H9 (cell line): ENCODE data around the gene PROM1. TPM values are rescaled to one million over a fixed set of nuclear protein-coding genes. Genes with fewer than 3 reads are reported as not detected.
A peak's percentile ranks its signal among the peaks of the same experiment; 100 is the strongest.

Experiments
- DNase-seq: peaks from one replicate; pipeline ENCODE4 v3.0.0-alpha.2; 2017
- H2AFZ ChIP-seq: one replicate; pipeline ENCODE4 v1.6.1; 2013; ENCODE audit warnings: mild to moderate bottlenecking, low read length, control low read depth, moderate library complexity
- H2AK5ac ChIP-seq: 2 replicates; pipeline ENCODE4 v1.6.1; 2013; ENCODE audit warnings: low read length, control low read depth, mixed read lengths; ENCODE audit not compliant: insufficient read length
- H2BK120ac ChIP-seq: one replicate; pipeline ENCODE4 v1.6.1; 2013; ENCODE audit warnings: low read depth, mild to moderate bottlenecking, low read length, control low read depth, inconsistent platforms; ENCODE audit not compliant: poor library complexity, severe bottlenecking
- H2BK12ac ChIP-seq: 2 replicates; pipeline ENCODE4 v1.6.1; 2013; ENCODE audit warnings: low read length, control low read depth, mixed read lengths, low read depth; ENCODE audit not compliant: insufficient read length
- H2BK15ac ChIP-seq: 2 replicates; pipeline ENCODE4 v1.6.1; 2013; ENCODE audit warnings: low read depth, low read length, control low read depth
- H2BK20ac ChIP-seq: one replicate; pipeline ENCODE4 v1.6.1; 2013; ENCODE audit warnings: low read depth, mild to moderate bottlenecking, low read length, control low read depth, inconsistent platforms; ENCODE audit not compliant: poor library complexity, severe bottlenecking
- H2BK5ac ChIP-seq: 2 replicates; pipeline ENCODE4 v1.6.1; 2013; ENCODE audit warnings: low read length, control low read depth, mixed read lengths; ENCODE audit not compliant: insufficient read length
- H3K14ac ChIP-seq: 2 replicates; pipeline ENCODE4 v1.6.1; 2013; ENCODE audit warnings: low read length, control low read depth; ENCODE audit not compliant: insufficient read depth
- H3K18ac ChIP-seq: 2 replicates; pipeline ENCODE4 v1.6.1; 2013; ENCODE audit warnings: low read depth, mild to moderate bottlenecking, mixed read lengths, low read length, control low read depth; ENCODE audit not compliant: insufficient read length
- H3K23ac ChIP-seq: 2 replicates; pipeline ENCODE4 v1.6.1; 2013; ENCODE audit warnings: low read length, control low read depth, mixed read lengths, low read depth; ENCODE audit not compliant: insufficient read length
- H3K23me2 ChIP-seq: 2 replicates; pipeline ENCODE4 v1.6.1; 2013; ENCODE audit warnings: low read depth, mild to moderate bottlenecking, mixed read lengths, low read length, control low read depth; ENCODE audit not compliant: insufficient read length, poor library complexity, severe bottlenecking
- H3K27ac ChIP-seq: 2 replicates; pipeline ENCODE4 v1.5.1; 2013; ENCODE audit warnings: low read length, control low read depth, mixed read lengths, low read depth; ENCODE audit not compliant: insufficient read length
- H3K27me3 ChIP-seq: 2 replicates; pipeline ENCODE4 v1.6.1; 2013; ENCODE audit warnings: low read length, control low read depth, inconsistent platforms; ENCODE audit not compliant: insufficient read depth
- H3K4ac ChIP-seq: 2 replicates; pipeline ENCODE4 v1.6.1; 2013; ENCODE audit warnings: low read depth, mild to moderate bottlenecking, control low read depth, inconsistent platforms, low read length, moderate library complexity
- H3K4me1 ChIP-seq: 2 replicates; pipeline ENCODE4 v1.6.1; 2013; ENCODE audit warnings: low read length, control low read depth, inconsistent platforms; ENCODE audit not compliant: insufficient read depth
- H3K4me2 ChIP-seq: 2 replicates; pipeline ENCODE4 v1.6.1; 2013; ENCODE audit warnings: low read length, control low read depth, mixed read lengths; ENCODE audit not compliant: insufficient read length, insufficient read depth
- H3K56ac ChIP-seq: 2 replicates; pipeline ENCODE4 v1.6.1; 2013; ENCODE audit warnings: low read depth, mild to moderate bottlenecking, mixed read lengths, low read length, control low read depth; ENCODE audit not compliant: insufficient read length
- H3K79me1 ChIP-seq: 2 replicates; pipeline ENCODE4 v1.6.1; 2013; ENCODE audit warnings: low read depth, mild to moderate bottlenecking, moderate library complexity, low read length, control low read depth, inconsistent platforms; ENCODE audit not compliant: insufficient read depth, poor library complexity, severe bottlenecking
- H3K79me2 ChIP-seq: 2 replicates; pipeline ENCODE4 v1.6.1; 2013; ENCODE audit warnings: low read length, control low read depth, inconsistent platforms; ENCODE audit not compliant: insufficient read depth
- H3K9ac ChIP-seq: 2 replicates; pipeline ENCODE4 v1.6.1; 2013; ENCODE audit warnings: low read length, control low read depth, mixed read lengths; ENCODE audit not compliant: insufficient read length; ENCODE audit errors: extremely low read depth
- H3K9me3 ChIP-seq: one replicate; pipeline ENCODE4 v1.6.1; 2013; ENCODE audit warnings: low read depth, low read length, inconsistent platforms; ENCODE audit not compliant: control insufficient read depth
- H3T11ph ChIP-seq: one replicate; pipeline ENCODE4 v1.6.1; 2013; ENCODE audit warnings: mild to moderate bottlenecking, low read length, control low read depth, inconsistent platforms
- H4K20me1 ChIP-seq: one replicate; pipeline ENCODE4 v1.6.1; 2013; ENCODE audit not compliant: control insufficient read depth, insufficient read length, insufficient read depth
- H4K5ac ChIP-seq: 2 replicates; pipeline ENCODE4 v1.6.1; 2013; ENCODE audit warnings: low read depth, mild to moderate bottlenecking, mixed read lengths, low read length, control low read depth; ENCODE audit not compliant: insufficient read length
- H4K8ac ChIP-seq: replicated peaks from 2 replicates; pipeline ENCODE4 v1.6.1; 2013; ENCODE audit warnings: low read length, control low read depth, mixed read lengths, low read depth; ENCODE audit not compliant: insufficient read length
- H4K91ac ChIP-seq: 2 replicates; pipeline ENCODE4 v1.6.1; 2013; ENCODE audit warnings: low read depth, mild to moderate bottlenecking, moderate library complexity, mixed read lengths, low read length, control low read depth; ENCODE audit not compliant: insufficient read length
- H3K27ac Mint-ChIP-seq, 3 experiments: 2 replicates in 2 of 3; 3 replicates in 1 of 3; pipeline ENCODE4 v1.8.0; 2020 to 2021; ENCODE audit warnings: mixed read lengths in 3 of 3, mild to moderate bottlenecking in 1 of 3, moderate library complexity in 1 of 3
- H3K27me3 Mint-ChIP-seq: 2 replicates; pipeline ENCODE4 v1.8.0; 2021; ENCODE audit warnings: low read depth, mild to moderate bottlenecking, moderate library complexity, mixed read lengths
- H3K36me3 Mint-ChIP-seq, 3 experiments: 2 replicates in 2 of 3; 3 replicates in 1 of 3; pipeline ENCODE4 v1.8.0; 2020 to 2021; ENCODE audit warnings: low read depth in 3 of 3, mixed read lengths in 3 of 3; ENCODE audit not compliant: insufficient read depth in 1 of 3
- H3K4me1 Mint-ChIP-seq, 2 experiments: 2 replicates each; pipeline ENCODE4 v1.8.0; 2020; ENCODE audit warnings: mixed read lengths in 2 of 2
- H3K4me3 Mint-ChIP-seq, 2 experiments: 2 replicates in 1 of 2; 3 replicates in 1 of 2; pipeline ENCODE4 v1.8.0; 2020 to 2021; ENCODE audit warnings: mild to moderate bottlenecking in 2 of 2, mixed read lengths in 2 of 2, moderate library complexity in 1 of 2
- H3K9me3 Mint-ChIP-seq, 2 experiments: 2 replicates in 1 of 2; 3 replicates in 1 of 2; pipeline ENCODE4 v1.8.0; 2020; ENCODE audit warnings: mild to moderate bottlenecking in 2 of 2, mixed read lengths in 2 of 2, moderate library complexity in 1 of 2
- WGBS: extraction: QIAGEN DNeasy Blood & Tissue Kit; methylation state at CpG from one replicate; pipeline ENCODE4 v1.1.7; 2013; ENCODE audit warnings: missing lambda C conversion rate, low lambda C conversion rate, mixed read lengths; ENCODE audit not compliant: insufficient read length; ENCODE audit errors: extremely low coverage; 5-methylcytosine and 5-hydroxymethylcytosine counted together
- total RNA-seq: library from RNA; stranded (reverse); gene quantifications from 2 replicates; pipeline ENCODE4 v1.2.1, GENCODE V29; 2021
- TF ChIP-seq, protein P1 (sequence below): fragments of 200-600 bp; sonication (generic); conservative IDR thresholded peaks from 3 replicates; pipeline ENCODE4 v1.8.0; 2021; ENCODE audit warnings: antibody characterized with exemption, mild to moderate bottlenecking

PROM1 gene
- total RNA-seq, 1 experiment from 2014 or later: 98.3 TPM

GRCh38 chr4:16077786-16078185 is 6.0 kb downstream of the PROM1 start:
- Histone ChIP-seq H4K91ac (no peak overlapping the region), H3T11ph (no peak overlapping the region), H3K9ac (no peak overlapping the region), H3K4ac (no peak overlapping the region), H3K79me1 (peaks cover 8% of the 10 kb centered on the region), H2BK15ac (no peak overlapping the region), H3K79me2 (peaks cover 10% of the 10 kb centered on the region; the same call in 1 of the 2 replicates), H2AFZ (no peak overlapping the region), H4K20me1 (no peaks in the 10 kb centered on the region), H3K27ac (no peak overlapping the region), H3K4me2 (no peak overlapping the region), H2BK20ac (no peak overlapping the region), H2BK5ac (no peak overlapping the region), H2BK12ac (no peak overlapping the region), H3K27me3 (peaks cover 1% of the 10 kb centered on the region; the same call in 1 of the 2 replicates), H2BK120ac (no peak overlapping the region), H3K4me1 (no peaks in the 10 kb centered on the region), H4K8ac (no peak overlapping the region), H2AK5ac (no peak overlapping the region), H3K14ac (no peak overlapping the region), H4K5ac (no peak overlapping the region), H3K18ac (no peak overlapping the region), H3K9me3 (no peaks in the 10 kb centered on the region), H3K23me2 (peaks cover 10% of the 10 kb centered on the region), H3K56ac (no peak overlapping the region), H3K23ac (no peak overlapping the region)
- TF ChIP-seq, protein P1, sequence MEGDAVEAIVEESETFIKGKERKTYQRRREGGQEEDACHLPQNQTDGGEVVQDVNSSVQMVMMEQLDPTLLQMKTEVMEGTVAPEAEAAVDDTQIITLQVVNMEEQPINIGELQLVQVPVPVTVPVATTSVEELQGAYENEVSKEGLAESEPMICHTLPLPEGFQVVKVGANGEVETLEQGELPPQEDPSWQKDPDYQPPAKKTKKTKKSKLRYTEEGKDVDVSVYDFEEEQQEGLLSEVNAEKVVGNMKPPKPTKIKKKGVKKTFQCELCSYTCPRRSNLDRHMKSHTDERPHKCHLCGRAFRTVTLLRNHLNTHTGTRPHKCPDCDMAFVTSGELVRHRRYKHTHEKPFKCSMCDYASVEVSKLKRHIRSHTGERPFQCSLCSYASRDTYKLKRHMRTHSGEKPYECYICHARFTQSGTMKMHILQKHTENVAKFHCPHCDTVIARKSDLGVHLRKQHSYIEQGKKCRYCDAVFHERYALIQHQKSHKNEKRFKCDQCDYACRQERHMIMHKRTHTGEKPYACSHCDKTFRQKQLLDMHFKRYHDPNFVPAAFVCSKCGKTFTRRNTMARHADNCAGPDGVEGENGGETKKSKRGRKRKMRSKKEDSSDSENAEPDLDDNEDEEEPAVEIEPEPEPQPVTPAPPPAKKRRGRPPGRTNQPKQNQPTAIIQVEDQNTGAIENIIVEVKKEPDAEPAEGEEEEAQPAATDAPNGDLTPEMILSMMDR: no peak
- Mint-ChIP-seq H3K27ac (peak overlapping the region in 2 of 3 experiments; percentile 30 to 73; a peak in 1 of 7 replicates), H3K36me3 (peaks cover 16 to 60% (median 43%) of the 10 kb centered on the region in 3 experiments; a peak in 6 of 7 replicates), H3K4me1 (peaks cover 44 to 60% of the 10 kb centered on the region in 2 experiments), H3K9me3 (no peaks in the 10 kb centered on the region), H3K4me3 (no peak overlapping the region), H3K27me3 (no peaks in the 10 kb centered on the region)
- no peak for DNase-seq
- WGBS: 100% methylated on average over 1 of the region's 4 CpGs
